ENCODE data around the gene CYLD. TPM values are rescaled to one million over a fixed set of nuclear protein-coding genes. Genes with fewer than 3 reads are reported as not detected.

The CYLD gene
- total and polyA plus RNA-seq, 2 donors (not counting 3 experiments of a cell fraction or from before 2014, with no cell fraction given): 7.4 to 21.5 TPM

GRCh38 chr16:50740736-50741135 is 1.1 kb upstream of the CYLD start:
- Histone ChIP-seq H3K36me3 (ENCODE audit: control insufficient read depth in 2 of 2, extremely low read depth in 1 of 2, insufficient read depth in 2 of 2, low read length in 2 of 2) (no peaks in the 10 kb centered on the region), H3K9ac (replicated peaks; ENCODE audit: extremely low read depth, insufficient read depth, low read length) (no peak overlapping the region), H3K4me2 (ENCODE audit: insufficient read depth, low read length) (peak overlapping the region; percentile 95), H3K27me3 (ENCODE audit: control insufficient read depth in 2 of 2, insufficient read depth in 2 of 2, low read length in 2 of 2) (peaks cover 2 to 3% of the 10 kb centered on the region in 2 experiments), H3K9me3 (replicated peaks; ENCODE audit: control insufficient read depth, insufficient read depth, low read length) (no peaks in the 10 kb centered on the region), H2AFZ (ENCODE audit: low read depth, low read length) (no peak overlapping the region), H3K79me2 (ENCODE audit: control insufficient read depth, insufficient read depth, low read length) (no peaks in the 10 kb centered on the region), H3K9me1 (replicated peaks; ENCODE audit: control insufficient read depth, extremely low read depth, insufficient read depth, low read length) (no peaks in the 10 kb centered on the region), H3K4me3 (replicated peaks in 1 of 3; ENCODE audit: insufficient read depth in 1 of 3, low read depth in 1 of 3, low read length in 3 of 3) (no peak overlapping the region), H3K4me1 (ENCODE audit: control insufficient read depth, extremely low read depth, insufficient read depth, low read length) (peaks cover 11% of the 10 kb centered on the region), H4K20me1 (replicated peaks; ENCODE audit: control insufficient read depth, extremely low read depth, insufficient read depth, low read length) (no peaks in the 10 kb centered on the region), H3K27ac (ENCODE audit: insufficient read depth, low read depth, low read length) (no peak overlapping the region)
- FAIRE-seq (no peak), DNase-seq (ENCODE audit: low read depth, low spot score) (no peak)
- no TSS peak for BruUV-seq (replicated peaks)
- CTCF ChIA-PET: interaction anchor here (2.1 kb wide), 2 partner anchors 66 to 75 kb away, joined by 15 to 24 read pairs; no protein-coding TSS in a partner anchor
- POLR2A ChIA-PET: no interaction called here
- no peak for TF ChIP-seq FOS (IDR thresholded peaks at IDR 0.05; ENCODE audit: borderline replicate concordance, insufficient read depth, low read length)
- no peak for TF ChIP-seq MYC (IDR thresholded peaks at IDR 0.05; ENCODE audit: low read depth, low read length)
- TF ChIP-seq GATA2 (IDR thresholded peaks at IDR 0.05; ENCODE audit: insufficient read depth, insufficient read length, low read depth, low read length): no peak
- TF ChIP-seq POLR2A (IDR thresholded peaks at IDR 0.05; ENCODE audit: low read depth, low read length): no peak
- no peak for TF ChIP-seq POLR2AphosphoS5 (IDR thresholded peaks at IDR 0.05; ENCODE audit: insufficient read depth, low read depth, low read length)
- TF ChIP-seq, protein P1, sequence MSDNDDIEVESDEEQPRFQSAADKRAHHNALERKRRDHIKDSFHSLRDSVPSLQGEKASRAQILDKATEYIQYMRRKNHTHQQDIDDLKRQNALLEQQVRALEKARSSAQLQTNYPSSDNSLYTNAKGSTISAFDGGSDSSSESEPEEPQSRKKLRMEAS (IDR thresholded peaks at IDR 0.05; ENCODE audit: insufficient read depth, insufficient read length): no peak
- TF ChIP-seq EZH2 (IDR thresholded peaks at IDR 0.05; ENCODE audit: borderline replicate concordance, low read depth, low read length, severe bottlenecking): no peak
- TF ChIP-seq CTCF (IDR thresholded peaks at IDR 0.05; ENCODE audit: extremely low read depth in 1 of 2, insufficient read depth in 1 of 2, low read depth in 1 of 2, low read length in 2 of 2): no peak
- no peak for TF ChIP-seq JUN (IDR thresholded peaks at IDR 0.05; ENCODE audit: borderline replicate concordance, insufficient read depth, insufficient read length, low read depth)
- dilution Hi-C loops (cut with MboI; ENCODE audit: extremely low pct_ligation_motif_present, low sequenced_read_pairs): no loop called here
- intact Hi-C loops (cut with micrococcal nuclease): loop anchor here (2.0 to 10.0 kb wide), 4 partner anchors 193 to 586 kb away; partner anchors contain the start of genes NKD1 and TENT4B

Measured in endothelial cell of umbilical vein (primary cell).